Calu3 (cell line): ENCODE data around the gene SNCAIP. TPM values are rescaled to one million over a fixed set of nuclear protein-coding genes. Genes with fewer than 3 reads are reported as not detected.

Experiments used
- BruUV-seq: library from RNA; stranded (reverse); fragments of 400-500 nt; replicated peaks from 2 replicates; lab custom pipeline; 2021; lab: Mats Ljungman, UMichigan
- CTCF ChIA-PET: fragments of 300-600 bp; sonication (Branson Sonifier 250); formaldehyde crosslinking; loops from one replicate; lab custom pipeline; 2022; ENCODE audit warnings: antibody characterized with exemption; lab: Charles Lee
- DNase-seq: peaks from one replicate; pipeline ENCODE4 v3.0.0; 2022
- H3K27ac Mint-ChIP-seq: one replicate; pipeline ENCODE4 v1.8.0; 2022; ENCODE audit warnings: mixed read lengths; ENCODE audit not compliant: unreplicated experiment
- H3K27me3 Mint-ChIP-seq: one replicate; pipeline ENCODE4 v1.8.0; 2022; ENCODE audit warnings: mixed read lengths; ENCODE audit not compliant: unreplicated experiment
- H3K36me3 Mint-ChIP-seq: one replicate; pipeline ENCODE4 v1.8.0; 2022; ENCODE audit warnings: mild to moderate bottlenecking, moderate library complexity, mixed read lengths; ENCODE audit not compliant: insufficient read depth, unreplicated experiment
- H3K4me1 Mint-ChIP-seq: one replicate; pipeline ENCODE4 v1.8.0; 2022; ENCODE audit warnings: mild to moderate bottlenecking, low read depth, mixed read lengths; ENCODE audit not compliant: unreplicated experiment
- H3K4me3 Mint-ChIP-seq: one replicate; pipeline ENCODE4 v1.8.0; 2022; ENCODE audit warnings: mild to moderate bottlenecking, low read depth, moderate library complexity, mixed read lengths; ENCODE audit not compliant: unreplicated experiment
- H3K9me3 Mint-ChIP-seq: one replicate; pipeline ENCODE4 v1.8.0; 2022; ENCODE audit warnings: low read depth, mixed read lengths; ENCODE audit not compliant: unreplicated experiment
- CTCF ChIP-seq: fragments of 200-600 bp; IDR thresholded peaks from one replicate; pipeline ENCODE4 v1.8.0; 2022; ENCODE audit warnings: antibody characterized with exemption; ENCODE audit not compliant: unreplicated experiment
- intact Hi-C: fragments of 100-400 bp; cut with micrococcal nuclease; formaldehyde crosslinking; loops from one replicate; pipeline ENCODE4 v1.10.0; 2022; ENCODE audit not compliant: unreplicated experiment
- total RNA-seq: library from RNA; stranded (reverse); gene quantifications from 2 replicates; pipeline ENCODE4 v1.2.3, GENCODE V29; 2022

The SNCAIP gene
- total RNA-seq, 1 experiment from 2014 or later, result not detected

- CTCF ChIA-PET, result no interaction called here
- H3K27me3 Mint-ChIP-seq, result peaks cover 12% of the 10 kb centered on the region
- H3K27ac Mint-ChIP-seq, result no peak overlapping the region
- intact Hi-C loops, result no loop called here
- H3K36me3 Mint-ChIP-seq, result no peaks in the 10 kb centered on the region
- no peaks in the 10 kb centered on the region for H3K4me1 Mint-ChIP-seq
- TF ChIP-seq CTCF, result no peak
- H3K9me3 Mint-ChIP-seq, result no peaks in the 10 kb centered on the region
- no peak for DNase-seq
- H3K4me3 Mint-ChIP-seq, result no peak overlapping the region
- no TSS peak for BruUV-seq
Measured at GRCh38 chr5:122434205-122434970, 122.4 kb downstream of the SNCAIP start.

- no peak overlapping the region for H3K4me3 Mint-ChIP-seq
- no peaks in the 10 kb centered on the region for H3K36me3 Mint-ChIP-seq
- no peaks in the 10 kb centered on the region for H3K4me1 Mint-ChIP-seq
- no peaks in the 10 kb centered on the region for H3K9me3 Mint-ChIP-seq
- BruUV-seq, result no TSS peak
- peaks cover 19% of the 10 kb centered on the region for H3K27me3 Mint-ChIP-seq
- DNase-seq, result no peak
- TF ChIP-seq CTCF, result no peak
- intact Hi-C loops, result no loop called here
- no peak overlapping the region for H3K27ac Mint-ChIP-seq
- CTCF ChIA-PET, result no interaction called here
Measured at GRCh38 chr5:122435234-122435633, 123.2 kb downstream of the SNCAIP start.

GRCh38 chr5:122435761-122436160 is 123.7 kb downstream of the SNCAIP start:
- peaks cover 20% of the 10 kb centered on the region for H3K27me3 Mint-ChIP-seq
- DNase-seq, result no peak
- no TSS peak for BruUV-seq
- no peak overlapping the region for H3K27ac Mint-ChIP-seq
- H3K9me3 Mint-ChIP-seq, result no peaks in the 10 kb centered on the region
- TF ChIP-seq CTCF, result no peak
- H3K4me1 Mint-ChIP-seq, result no peaks in the 10 kb centered on the region
- intact Hi-C loops, result no loop called here
- CTCF ChIA-PET, result no interaction called here
- H3K4me3 Mint-ChIP-seq, result no peak overlapping the region
- H3K36me3 Mint-ChIP-seq, result no peaks in the 10 kb centered on the region

GRCh38 chr5:122436615-122437014 is 124.6 kb downstream of the SNCAIP start:
- H3K9me3 Mint-ChIP-seq, result no peaks in the 10 kb centered on the region
- H3K4me1 Mint-ChIP-seq, result no peaks in the 10 kb centered on the region
- CTCF ChIA-PET, result no interaction called here
- intact Hi-C loops, result no loop called here
- no peak overlapping the region for H3K27ac Mint-ChIP-seq
- peaks cover 29% of the 10 kb centered on the region for H3K27me3 Mint-ChIP-seq
- no peak overlapping the region for H3K4me3 Mint-ChIP-seq
- TF ChIP-seq CTCF, result no peak
- DNase-seq, result no peak
- no TSS peak for BruUV-seq
- H3K36me3 Mint-ChIP-seq, result no peaks in the 10 kb centered on the region
